Panc1 (cell line): ENCODE data around the gene FAAP100. TPM values are rescaled to one million over a fixed set of nuclear protein-coding genes. Genes with fewer than 3 reads are reported as not detected.
A peak's percentile ranks its signal among the peaks of the same experiment; 100 is the strongest.
"Not testable (repeated sequence)": the region's sequence is repeated elsewhere in the genome, so short reads cannot be mapped to it uniquely, and the experiment has no call there.

Experiments
- ATAC-seq: fragments of 200-7000 bp; cut with Tn5 transposase; 2 replicates; pipeline ENCODE4 v1.9.1; 2020; ENCODE audit warnings: mild to moderate bottlenecking, moderate library complexity
- BruUV-seq: library from RNA; stranded (reverse); fragments of 400-500 nt; replicated peaks from 2 replicates; lab custom pipeline; 2021; lab: Mats Ljungman, UMichigan
- CTCF ChIA-PET: fragments of 300-600 bp; sonication (Branson Sonifier 250); formaldehyde crosslinking; loops from one replicate; lab custom pipeline; 2022; ENCODE audit warnings: antibody characterized with exemption; lab: Charles Lee
- POLR2A ChIA-PET: fragments of 300-600 bp; sonication (Branson Sonifier 250); formaldehyde crosslinking; loops from one replicate; lab custom pipeline; 2022; ENCODE audit warnings: antibody characterized with exemption; lab: Charles Lee
- DNase-seq: peaks from one replicate; pipeline ENCODE4 v3.0.0-alpha.2; 2010; ENCODE audit warnings: low read depth, low spot score
- H3K27ac ChIP-seq: 2 replicates; pipeline ENCODE4 v1.5.1; 2011; ENCODE audit warnings: mild to moderate bottlenecking, low read length, inconsistent platforms
- H3K27me3 ChIP-seq: fragments of 200-500 bp; sonication (Bioruptor generic); 2 replicates; pipeline ENCODE4 v1.6.0; 2014; ENCODE audit warnings: low read length, inconsistent platforms; ENCODE audit not compliant: control insufficient read depth, insufficient read depth
- H3K36me3 ChIP-seq: fragments of 200-500 bp; sonication (Bioruptor generic); 2 replicates; pipeline ENCODE4 v1.5.1; 2014; ENCODE audit warnings: inconsistent platforms, mild to moderate bottlenecking, low read length, moderate library complexity; ENCODE audit not compliant: control insufficient read depth, insufficient read depth
- H3K4me1 ChIP-seq: 2 replicates; pipeline ENCODE4 v1.5.1; 2011; ENCODE audit warnings: inconsistent platforms, mild to moderate bottlenecking, low read length, moderate library complexity; ENCODE audit not compliant: control insufficient read depth, insufficient read depth
- H3K4me3 ChIP-seq, 2 experiments: 2 replicates each; pipeline ENCODE4 v1.5.1; 2011 to 2012; ENCODE audit warnings: low read depth in 2 of 2, low read length in 2 of 2, mild to moderate bottlenecking in 2 of 2, inconsistent platforms in 1 of 2, moderate library complexity in 1 of 2
- H3K9me3 ChIP-seq: fragments of 200-500 bp; sonication (Bioruptor generic); 2 replicates; pipeline ENCODE4 v1.5.1; 2014; ENCODE audit warnings: low read depth, mild to moderate bottlenecking, inconsistent platforms, low read length, moderate library complexity; ENCODE audit not compliant: control insufficient read depth, insufficient read depth
- CTCF ChIP-seq: fragments of 450-650 bp; IDR thresholded peaks from 2 replicates; pipeline ENCODE4 v1.5.1; 2017; ENCODE audit warnings: mild to moderate bottlenecking
- POLR2AphosphoS5 ChIP-seq: IDR thresholded peaks from 2 replicates; pipeline ENCODE4 v1.6.1; 2012; ENCODE audit warnings: mild to moderate bottlenecking, low read depth, low read length, moderate library complexity
- REST ChIP-seq, 2 experiments: IDR thresholded peaks; 2 replicates each; pipeline ENCODE4 v1.6.1; 2011 to 2012; ENCODE audit warnings: low read depth in 2 of 2, control low read depth in 1 of 2, low read length in 1 of 2, mild to moderate bottlenecking in 1 of 2, moderate library complexity in 1 of 2; ENCODE audit not compliant: insufficient read depth in 1 of 2
- SIN3A ChIP-seq: IDR thresholded peaks from 2 replicates; pipeline ENCODE4 v1.6.1; 2012; ENCODE audit warnings: low read depth, mild to moderate bottlenecking, low read length, moderate library complexity, borderline replicate concordance; ENCODE audit not compliant: insufficient read depth
- TCF7L2 ChIP-seq: IDR thresholded peaks from 2 replicates; pipeline ENCODE4 v1.6.1; 2011; ENCODE audit warnings: mild to moderate bottlenecking, low read depth, low read length, inconsistent platforms
- in situ Hi-C: cut with HindIII; loops from 2 replicates; pipeline ENCODE4 v1.10.0; 2016; ENCODE audit warnings: low sequenced_read_pairs, low pct_unique_long_range_greater_than_20kb
- intact Hi-C: fragments of 100-400 bp; cut with micrococcal nuclease; formaldehyde crosslinking; loops from one replicate; pipeline ENCODE4 v1.10.0; 2022; ENCODE audit not compliant: unreplicated experiment
- total RNA-seq: library from RNA; stranded (reverse); gene quantifications from one replicate; pipeline ENCODE4 v1.2.1, GENCODE V29; 2021; ENCODE audit not compliant: unreplicated experiment

Gene FAAP100
- total RNA-seq, 1 experiment from 2014 or later = 265 TPM

DNA sequence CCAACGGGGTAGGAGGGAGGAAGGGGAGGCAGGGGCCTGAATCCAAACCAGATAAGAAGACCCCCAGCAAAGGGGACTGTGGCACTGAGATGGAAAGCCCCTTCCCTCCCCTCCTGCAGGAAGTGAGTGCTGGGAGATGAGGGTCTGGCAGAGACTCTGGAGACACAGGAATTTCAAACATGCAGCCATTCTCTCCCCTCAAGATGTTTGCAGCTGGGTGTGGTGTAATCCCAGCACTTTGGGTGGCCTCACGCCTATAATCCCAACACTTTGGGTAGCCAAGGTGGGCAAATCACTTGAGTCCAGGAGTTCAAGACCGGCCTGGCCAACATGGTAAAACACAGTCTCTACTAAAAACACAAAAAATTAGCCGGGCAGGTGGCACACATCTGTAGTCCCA is 33.9 kb upstream of the FAAP100 start:
- DNase-seq = no peak
- Histone ChIP-seq H3K4me1 (peaks cover 46% of the 10 kb centered on the region), H3K27me3 (no peaks in the 10 kb centered on the region), H3K36me3 (peaks cover 21% of the 10 kb centered on the region; the same call in 1 of the 2 replicates), H3K4me3 (no peak overlapping the region), H3K9me3 (no peaks in the 10 kb centered on the region), H3K27ac (peak overlapping the region; percentile 100)
- in situ Hi-C loops = no loop called here
- intact Hi-C loops = no loop called here
- ATAC-seq = no peak
- no TSS peak for BruUV-seq
- ChIA-PET CTCF (interaction anchor here (0.7 kb wide), 1 partner anchor 113 kb away, joined by 4 read pairs; no protein-coding TSS in a partner anchor), POLR2A (no interaction called here)
- TF ChIP-seq TCF7L2 (no peak), REST (IDR thresholded peaks at IDR 0.05; ENCODE audit: insufficient read depth in 1 of 2, low read depth in 2 of 2, low read length in 1 of 2) (no peak), POLR2AphosphoS5 (no peak), SIN3A (no peak)

GRCh38 chr17:81584771-81585170 is 32.6 kb upstream of the FAAP100 start:
- Histone ChIP-seq H3K36me3 (peaks cover 21% of the 10 kb centered on the region; the same call in 1 of the 2 replicates), H3K4me1 (peaks cover 55% of the 10 kb centered on the region), H3K27ac (peak overlapping the region; percentile 100)
- H3K9me3 ChIP-seq, in situ Hi-C loops, H3K27me3 ChIP-seq, DNase-seq, BruUV-seq, intact Hi-C loops, ATAC-seq, POLR2A ChIA-PET, H3K4me3 ChIP-seq: not testable (repeated sequence)
- CTCF ChIA-PET = interaction anchor here (0.6 kb wide), 1 partner anchor 13 kb away, joined by 7 read pairs; no protein-coding TSS in a partner anchor

DNA sequence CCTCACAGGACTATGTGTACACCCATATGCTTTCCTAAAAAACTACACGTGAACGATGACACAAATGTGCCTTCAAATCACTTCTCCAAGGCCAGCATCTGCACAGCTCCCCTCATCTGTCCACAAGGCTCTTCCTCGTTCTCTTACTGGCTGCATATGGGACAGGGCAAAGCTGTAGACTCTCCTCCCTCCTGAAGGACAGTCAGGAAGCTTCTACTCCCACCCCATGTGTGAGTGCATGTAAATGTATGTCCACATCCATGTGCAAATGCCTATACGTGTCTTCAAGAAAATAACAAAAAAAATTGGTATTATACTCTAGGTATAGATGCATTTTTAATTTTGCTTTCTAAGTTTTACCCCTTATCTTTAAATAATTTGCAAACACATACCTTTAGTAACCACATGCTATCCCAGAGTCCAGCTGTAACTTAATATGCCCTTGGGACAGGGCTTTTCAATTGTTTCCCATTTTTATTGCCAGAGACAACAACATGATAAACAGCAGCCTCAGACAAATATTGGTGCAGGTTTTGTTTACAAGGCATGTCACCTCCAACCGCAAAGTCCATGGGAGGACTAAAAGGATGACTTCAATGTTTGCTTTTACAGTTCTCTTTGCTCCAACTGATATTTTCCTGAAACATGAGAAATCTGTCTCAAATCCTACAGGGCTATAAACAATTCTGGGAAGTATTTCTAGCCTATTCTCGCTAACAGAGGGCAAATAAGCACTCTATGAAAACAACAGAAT is 31.6 kb upstream of the FAAP100 start:
- in situ Hi-C loops = no loop called here
- BruUV-seq = TSS peak; percentile 43
- H3K4me1 ChIP-seq = peaks cover 63% of the 10 kb centered on the region
- CTCF ChIA-PET = no interaction called here
- POLR2A ChIA-PET = no interaction called here
- intact Hi-C loops = no loop called here
- TF ChIP-seq POLR2AphosphoS5 (peak; percentile 74; the same call in 1 of the 2 replicates), SIN3A (no peak), REST (IDR thresholded peaks at IDR 0.05; ENCODE audit: insufficient read depth in 1 of 2, low read depth in 2 of 2, low read length in 1 of 2) (no peak), TCF7L2 (peak; percentile 84), CTCF (no peak)
- H3K4me3 ChIP-seq = no peak overlapping the region
- no peaks in the 10 kb centered on the region for H3K9me3 ChIP-seq
- ATAC-seq = peak; percentile 43
- H3K36me3 ChIP-seq = peaks cover 19% of the 10 kb centered on the region; the same call in 1 of the 2 replicates
- peak overlapping the region; percentile 100 for H3K27ac ChIP-seq
- no peaks in the 10 kb centered on the region for H3K27me3 ChIP-seq
- no peak for DNase-seq
